DOHH2 (cell line): ENCODE data around the gene XRCC5.

Source experiments
- H3F3A ChIP-seq: fragments of 200-600 bp; sonication (generic), shearing (Covaris generic); 2 replicates; pipeline ENCODE4 v1.6.0; 2016; ENCODE audit warnings: antibody characterized with exemption, mild to moderate bottlenecking; ENCODE audit not compliant: control insufficient read depth, insufficient read depth
- H3K27ac ChIP-seq: fragments of 200-600 bp; sonication (generic); 2 replicates; pipeline ENCODE4 v1.5.1; 2014; ENCODE audit warnings: low read depth, mild to moderate bottlenecking, low read length, moderate library complexity
- H3K27me3 ChIP-seq: fragments of 200-600 bp; sonication (generic); 2 replicates; pipeline ENCODE4 v1.6.1; 2014; ENCODE audit warnings: mild to moderate bottlenecking, low read length, mixed read lengths; ENCODE audit not compliant: control insufficient read depth
- H3K36me3 ChIP-seq: fragments of 200-600 bp; sonication (generic); 2 replicates; pipeline ENCODE4 v1.6.1; 2014; ENCODE audit warnings: mild to moderate bottlenecking, low read length, moderate library complexity, mixed read lengths; ENCODE audit not compliant: control insufficient read depth
- H3K4me1 ChIP-seq: fragments of 200-600 bp; sonication (generic); 2 replicates; pipeline ENCODE4 v1.6.1; 2014; ENCODE audit warnings: mild to moderate bottlenecking, low read length, mixed read lengths; ENCODE audit not compliant: control insufficient read depth
- H3K4me2 ChIP-seq: fragments of 200-600 bp; sonication (generic); 2 replicates; pipeline ENCODE4 v1.6.0; 2014; ENCODE audit warnings: mild to moderate bottlenecking, low read length, moderate library complexity
- H3K4me3 ChIP-seq: fragments of 200-600 bp; sonication (generic); 2 replicates; pipeline ENCODE4 v1.5.1; 2014; ENCODE audit warnings: mild to moderate bottlenecking, low read length, mixed read lengths
- H3K79me2 ChIP-seq: fragments of 200-600 bp; sonication (generic); 2 replicates; pipeline ENCODE4 v1.6.1; 2014; ENCODE audit warnings: mild to moderate bottlenecking, low read length, mixed read lengths; ENCODE audit not compliant: control insufficient read depth
- H3K9me2 ChIP-seq: fragments of 200-600 bp; sonication (generic); replicated peaks from 2 replicates; pipeline ENCODE4 v1.6.1; 2014; ENCODE audit warnings: mild to moderate bottlenecking, low read length, mixed read lengths; ENCODE audit not compliant: control insufficient read depth
- H3K9me3 ChIP-seq: fragments of 200-600 bp; sonication (generic); 2 replicates; pipeline ENCODE4 v1.6.1; 2014; ENCODE audit warnings: antibody characterized with exemption, low read length, mixed read lengths; ENCODE audit not compliant: control insufficient read depth, insufficient read depth
- H4K20me1 ChIP-seq: fragments of 200-600 bp; sonication (generic); 2 replicates; pipeline ENCODE4 v1.6.0; 2014; ENCODE audit warnings: low read depth, mild to moderate bottlenecking, antibody characterized with exemption, low read length, moderate library complexity; ENCODE audit not compliant: control insufficient read depth, insufficient read depth
- EZH2phosphoT487 ChIP-seq: fragments of 200-600 bp; sonication (generic); IDR thresholded peaks from 2 replicates; pipeline ENCODE4 v1.6.1; 2017; ENCODE audit warnings: borderline replicate concordance, mild to moderate bottlenecking, antibody characterized with exemption, low read length, moderate library complexity, mixed read lengths
- TF ChIP-seq, protein P1 (sequence below): fragments of 200-600 bp; sonication (generic); IDR thresholded peaks from one replicate; pipeline ENCODE4 v1.5.1; 2014; ENCODE audit warnings: antibody characterized with exemption, mild to moderate bottlenecking, low read depth, low read length; ENCODE audit not compliant: poor library complexity, severe bottlenecking

XRCC5 gene

DNA sequence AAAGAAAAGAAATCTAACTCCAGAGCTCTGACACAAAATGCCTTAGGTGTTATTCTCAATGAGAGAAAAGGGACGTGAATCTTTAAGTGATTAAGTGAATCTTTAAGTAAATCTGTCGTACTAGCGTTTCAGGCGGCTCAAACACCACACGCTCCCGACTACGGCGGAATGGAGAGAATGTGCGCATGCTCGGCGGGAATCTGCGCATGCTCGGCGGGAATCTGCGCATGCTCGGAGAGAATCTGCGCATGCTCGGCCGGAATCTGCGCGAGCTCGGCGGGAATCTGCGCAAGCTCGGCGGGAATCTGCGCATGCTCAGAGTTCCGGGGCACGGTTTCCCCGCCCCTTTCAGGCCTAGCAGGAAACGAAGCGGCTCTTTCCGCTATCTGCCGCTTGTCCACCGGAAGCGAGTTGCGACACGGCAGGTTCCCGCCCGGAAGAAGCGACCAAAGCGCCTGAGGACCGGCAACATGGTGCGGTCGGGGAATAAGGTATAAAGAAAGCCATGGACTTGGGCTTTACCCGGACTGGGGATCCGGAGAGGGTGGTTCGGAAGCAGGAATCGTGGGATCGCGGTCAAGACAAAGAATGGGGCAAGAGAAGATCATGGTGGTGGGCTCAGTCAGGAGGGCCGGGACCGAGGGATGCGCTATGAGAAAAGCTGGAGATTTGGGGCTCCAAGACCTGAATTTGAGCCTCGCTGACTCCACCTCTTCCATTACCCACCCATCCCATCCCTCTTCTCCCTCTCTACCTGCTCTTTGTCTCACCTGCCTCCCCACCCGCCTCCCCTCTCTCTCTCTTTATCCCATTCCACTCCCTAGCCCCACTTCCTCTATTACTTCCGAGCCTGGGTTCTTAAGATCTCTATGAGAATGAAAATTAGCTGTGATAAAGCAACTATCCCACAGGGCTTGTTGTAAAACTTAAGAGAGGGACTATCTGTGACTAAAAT is at the start of gene XRCC5:
Gene XRCC5, plus strand, starts transcription at position 382 of the 955 bp plus-strand sequence. Its CDS starts 89 bp downstream, at position 471.
- H3K4me2 ChIP-seq = peak within 1 kb of the TSS; percentile 91
- H3K27me3 ChIP-seq = no peaks in the 10 kb centered on the region; the same call in 1 of the 2 replicates
- H3K4me3 ChIP-seq = peak within 1 kb of the TSS; percentile 96
- TF ChIP-seq, protein P1, sequence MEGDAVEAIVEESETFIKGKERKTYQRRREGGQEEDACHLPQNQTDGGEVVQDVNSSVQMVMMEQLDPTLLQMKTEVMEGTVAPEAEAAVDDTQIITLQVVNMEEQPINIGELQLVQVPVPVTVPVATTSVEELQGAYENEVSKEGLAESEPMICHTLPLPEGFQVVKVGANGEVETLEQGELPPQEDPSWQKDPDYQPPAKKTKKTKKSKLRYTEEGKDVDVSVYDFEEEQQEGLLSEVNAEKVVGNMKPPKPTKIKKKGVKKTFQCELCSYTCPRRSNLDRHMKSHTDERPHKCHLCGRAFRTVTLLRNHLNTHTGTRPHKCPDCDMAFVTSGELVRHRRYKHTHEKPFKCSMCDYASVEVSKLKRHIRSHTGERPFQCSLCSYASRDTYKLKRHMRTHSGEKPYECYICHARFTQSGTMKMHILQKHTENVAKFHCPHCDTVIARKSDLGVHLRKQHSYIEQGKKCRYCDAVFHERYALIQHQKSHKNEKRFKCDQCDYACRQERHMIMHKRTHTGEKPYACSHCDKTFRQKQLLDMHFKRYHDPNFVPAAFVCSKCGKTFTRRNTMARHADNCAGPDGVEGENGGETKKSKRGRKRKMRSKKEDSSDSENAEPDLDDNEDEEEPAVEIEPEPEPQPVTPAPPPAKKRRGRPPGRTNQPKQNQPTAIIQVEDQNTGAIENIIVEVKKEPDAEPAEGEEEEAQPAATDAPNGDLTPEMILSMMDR = no peak
- TF ChIP-seq EZH2phosphoT487 = no peak
- H3K9me2 ChIP-seq = no peaks in the 10 kb centered on the region
- peak within 1 kb of the TSS; percentile 75 for H3K27ac ChIP-seq
- peaks cover 47% of the 10 kb centered on the region for H3K4me1 ChIP-seq
- H3K36me3 ChIP-seq = peaks cover 47% of the 10 kb centered on the region
- H3K9me3 ChIP-seq = no peaks in the 10 kb centered on the region
- peaks cover 23% of the 10 kb centered on the region for H4K20me1 ChIP-seq
- H3F3A ChIP-seq = peaks cover 43% of the 10 kb centered on the region
- peaks cover 45% of the 10 kb centered on the region for H3K79me2 ChIP-seq

DNA sequence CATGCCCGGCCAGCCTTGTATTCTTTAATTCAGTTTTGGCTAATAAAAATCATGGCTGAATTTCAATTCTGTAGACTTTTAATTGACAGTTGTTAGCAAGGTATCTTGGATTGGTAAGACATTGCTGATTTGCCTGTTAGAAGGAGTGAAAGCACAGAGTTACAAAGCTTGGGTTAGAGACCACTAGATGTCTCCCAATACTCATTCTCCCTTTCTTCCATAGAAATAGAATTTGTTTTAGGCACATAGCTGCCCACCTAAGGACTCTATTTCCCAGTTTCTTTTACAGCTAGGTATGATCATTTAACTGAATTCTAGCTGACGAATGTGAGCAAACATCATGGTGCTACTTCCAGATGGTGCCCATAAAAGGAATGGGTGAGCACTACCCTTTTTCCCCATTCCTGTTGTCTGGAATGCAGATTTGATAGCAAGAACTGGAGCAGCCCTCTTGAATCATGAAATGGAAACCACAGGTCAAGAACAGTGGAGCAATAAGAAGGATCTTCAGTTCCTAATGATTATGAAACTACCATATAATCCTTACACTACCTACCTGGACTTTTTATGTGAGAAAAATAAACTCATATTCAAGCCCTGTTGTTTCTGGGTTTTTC is 45.0 kb upstream of the XRCC5 start:
- Histone ChIP-seq H3F3A (no peaks in the 10 kb centered on the region), H3K9me3 (no peaks in the 10 kb centered on the region), H3K4me3 (no peak overlapping the region), H3K4me1 (no peaks in the 10 kb centered on the region), H4K20me1 (no peaks in the 10 kb centered on the region), H3K79me2 (no peaks in the 10 kb centered on the region), H3K27ac (no peak overlapping the region), H3K36me3 (no peaks in the 10 kb centered on the region), H3K9me2 (no peaks in the 10 kb centered on the region), H3K27me3 (peaks cover 4% of the 10 kb centered on the region; the same call in 1 of the 2 replicates), H3K4me2 (no peak overlapping the region)
- no peak for TF ChIP-seq EZH2phosphoT487
- TF ChIP-seq, protein P1 = no peak

DNA sequence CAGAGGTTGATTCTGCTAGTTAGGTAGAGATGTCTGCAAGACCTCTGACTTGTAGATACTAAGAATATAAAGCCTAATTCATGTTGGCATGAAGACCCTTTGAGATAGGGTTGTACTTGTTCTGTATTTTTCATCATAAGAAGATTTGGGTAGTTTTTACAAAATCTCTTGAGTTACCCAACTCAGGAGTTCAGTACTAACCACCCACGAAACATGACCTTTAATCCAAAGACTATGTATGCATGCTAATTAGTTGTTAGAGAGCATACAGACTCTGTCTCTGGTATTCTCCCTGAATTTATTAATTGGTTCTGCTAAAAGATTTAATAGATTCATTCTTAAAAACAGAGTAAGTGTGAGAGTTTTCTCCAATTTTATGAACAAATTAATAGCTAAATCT is 44.5 kb upstream of the XRCC5 start:
- no peaks in the 10 kb centered on the region for H3K9me2 ChIP-seq
- no peaks in the 10 kb centered on the region for H3K79me2 ChIP-seq
- no peaks in the 10 kb centered on the region for H3K4me1 ChIP-seq
- no peak overlapping the region for H3K27ac ChIP-seq
- H3K9me3 ChIP-seq = no peaks in the 10 kb centered on the region
- no peaks in the 10 kb centered on the region for H3F3A ChIP-seq
- no peaks in the 10 kb centered on the region for H3K27me3 ChIP-seq
- H4K20me1 ChIP-seq = no peaks in the 10 kb centered on the region
- TF ChIP-seq, protein P1 = no peak
- TF ChIP-seq EZH2phosphoT487 = no peak
- H3K36me3 ChIP-seq = no peaks in the 10 kb centered on the region
- no peak overlapping the region for H3K4me2 ChIP-seq
- no peak overlapping the region for H3K4me3 ChIP-seq
